ENCODE data around the gene ATP6V1A.

Gene ATP6V1A

GRCh38 chr3:113746548-113747282, at the start of gene ATP6V1A:
Gene ATP6V1A, plus strand, starts transcription at chr3:113747035. Its CDS starts 31,719 bp downstream, at chr3:113778754.
- DNase-seq (peak; percentile 76 to 85), ATAC-seq (peak; percentile 61)
- peak within 1 kb of the TSS; percentile 100 for H3K27ac Mint-ChIP-seq
- peaks cover 56% of the 10 kb centered on the region for H3K4me1 Mint-ChIP-seq
- H3K4me3 Mint-ChIP-seq, result peak within 1 kb of the TSS; percentile 81 to 90
- H3K27me3 Mint-ChIP-seq, result no peaks in the 10 kb centered on the region
- no peaks in the 10 kb centered on the region for H3K9me3 Mint-ChIP-seq

GRCh38 chr3:113697500-113698090, 49.2 kb upstream of the ATP6V1A start:
- Mint-ChIP-seq H3K4me1 (peaks cover 16% of the 10 kb centered on the region), H3K4me3 (no peak overlapping the region)
- no peak for DNase-seq

GRCh38 chr3:113698213-113698742, 48.6 kb upstream of the ATP6V1A start:
- H3K27ac Mint-ChIP-seq, result peak overlapping the region in 1 of 2 donors; percentile 74
- peak overlapping the region in 1 of 2 donors; percentile 70 for H3K4me3 Mint-ChIP-seq
- peaks cover 13% of the 10 kb centered on the region for H3K4me1 Mint-ChIP-seq

More at GRCh38 chr3:113697500-113698090, 49.2 kb upstream of the ATP6V1A start:
- Mint-ChIP-seq H3K27me3 (no peaks in the 10 kb centered on the region), H3K27ac (no peak overlapping the region), H3K9me3 (no peaks in the 10 kb centered on the region)
- ATAC-seq, result no peak

GRCh38 chr3:113698956-113699355, 47.9 kb upstream of the ATP6V1A start:
- peak overlapping the region in 1 of 2 donors; percentile 70 for H3K4me3 Mint-ChIP-seq
- peaks cover 7% of the 10 kb centered on the region for H3K4me1 Mint-ChIP-seq
- DNase-seq, result no peak

More at GRCh38 chr3:113698213-113698742, 48.6 kb upstream of the ATP6V1A start:
- no peaks in the 10 kb centered on the region for H3K27me3 Mint-ChIP-seq
- H3K9me3 Mint-ChIP-seq, result no peaks in the 10 kb centered on the region
- no peak for ATAC-seq
- DNase-seq, result no peak

GRCh38 chr3:113707835-113708234, 39.0 kb upstream of the ATP6V1A start:
- Mint-ChIP-seq H3K27ac (no peak overlapping the region), H3K27me3 (peaks cover 19% of the 10 kb centered on the region), H3K9me3 (no peaks in the 10 kb centered on the region), H3K4me3 (no peak overlapping the region), H3K4me1 (peaks cover 7% of the 10 kb centered on the region)
- DNase-seq, result no peak
- ATAC-seq, result no peak

More at GRCh38 chr3:113698956-113699355, 47.9 kb upstream of the ATP6V1A start:
- Mint-ChIP-seq H3K27me3 (no peaks in the 10 kb centered on the region), H3K27ac (peak overlapping the region; percentile 13 to 93), H3K9me3 (no peaks in the 10 kb centered on the region)
- no peak for ATAC-seq

DNA sequence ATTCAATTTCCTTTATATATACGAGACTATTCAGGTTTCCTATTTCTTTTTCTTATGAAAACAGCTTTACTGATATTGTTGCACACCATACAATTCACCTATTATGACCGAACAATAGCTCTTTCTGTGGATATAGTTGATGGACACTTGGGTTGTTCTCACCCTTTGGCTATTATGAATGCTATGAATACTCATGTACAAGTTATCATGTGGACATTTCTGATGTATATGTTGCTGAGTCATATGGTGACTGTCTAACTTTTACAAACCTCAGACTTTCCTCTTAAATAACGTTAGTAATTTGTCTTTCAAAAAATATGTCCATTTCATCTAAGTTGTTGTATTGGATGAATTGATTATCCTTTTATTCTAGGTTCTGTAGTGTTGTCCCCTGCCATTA, 34.7 kb upstream of the ATP6V1A start:
- Mint-ChIP-seq H3K27ac (no peak overlapping the region), H3K27me3 (peaks cover 11% of the 10 kb centered on the region), H3K9me3 (no peaks in the 10 kb centered on the region), H3K4me3 (no peak overlapping the region), H3K4me1 (peaks cover 7% of the 10 kb centered on the region)
- ATAC-seq (no peak), DNase-seq (no peak)

DNA sequence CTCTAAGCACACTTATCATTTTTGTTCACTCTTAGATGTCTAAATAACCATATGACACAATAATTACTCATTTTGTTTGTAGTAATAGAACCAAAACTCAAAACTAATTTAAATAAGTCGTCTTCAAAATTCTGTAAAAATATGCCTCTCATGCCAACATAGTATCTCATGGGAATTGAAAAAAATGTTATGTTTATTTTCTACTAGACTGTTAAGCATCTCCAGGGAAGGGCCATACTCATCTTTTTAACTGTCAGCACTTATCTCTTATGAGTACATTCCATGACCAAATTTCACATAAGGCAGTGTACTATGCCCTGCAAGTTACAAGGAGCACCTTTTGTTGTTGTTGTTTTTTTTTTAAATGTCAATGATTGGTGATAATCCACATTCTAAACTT, 32.1 kb upstream of the ATP6V1A start:
- peaks cover 11% of the 10 kb centered on the region for H3K27me3 Mint-ChIP-seq
- H3K27ac Mint-ChIP-seq, result no peak overlapping the region
- no peaks in the 10 kb centered on the region for H3K9me3 Mint-ChIP-seq
- ATAC-seq, result no peak
- DNase-seq, result no peak
- H3K4me3 Mint-ChIP-seq, result no peak overlapping the region
- H3K4me1 Mint-ChIP-seq, result peaks cover 25% of the 10 kb centered on the region

DNA sequence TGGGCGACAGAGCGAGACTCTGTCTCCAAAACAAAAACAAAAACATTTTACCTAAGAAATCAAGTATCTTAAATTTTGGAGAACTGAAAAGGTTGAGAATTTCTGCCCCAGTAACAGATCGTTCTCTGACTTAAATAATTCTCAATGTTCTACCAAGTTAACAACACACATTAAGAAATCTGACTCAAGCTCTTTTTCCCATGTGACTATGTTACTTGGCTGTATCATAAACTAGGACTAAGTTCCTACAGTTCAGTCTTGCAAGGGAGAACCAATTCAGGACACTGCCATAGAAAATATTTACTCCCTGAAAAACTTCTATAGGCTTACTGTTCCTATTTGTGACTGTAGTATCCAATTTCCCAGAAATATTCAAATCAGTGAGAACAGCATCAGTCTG, 29.5 kb upstream of the ATP6V1A start:
- no peak for DNase-seq
- H3K27ac Mint-ChIP-seq, result peak overlapping the region in 1 of 2 donors; percentile 91
- no peaks in the 10 kb centered on the region for H3K9me3 Mint-ChIP-seq
- ATAC-seq, result no peak
- H3K4me3 Mint-ChIP-seq, result no peak overlapping the region
- H3K27me3 Mint-ChIP-seq, result no peaks in the 10 kb centered on the region
- H3K4me1 Mint-ChIP-seq, result peaks cover 22% of the 10 kb centered on the region

DNA sequence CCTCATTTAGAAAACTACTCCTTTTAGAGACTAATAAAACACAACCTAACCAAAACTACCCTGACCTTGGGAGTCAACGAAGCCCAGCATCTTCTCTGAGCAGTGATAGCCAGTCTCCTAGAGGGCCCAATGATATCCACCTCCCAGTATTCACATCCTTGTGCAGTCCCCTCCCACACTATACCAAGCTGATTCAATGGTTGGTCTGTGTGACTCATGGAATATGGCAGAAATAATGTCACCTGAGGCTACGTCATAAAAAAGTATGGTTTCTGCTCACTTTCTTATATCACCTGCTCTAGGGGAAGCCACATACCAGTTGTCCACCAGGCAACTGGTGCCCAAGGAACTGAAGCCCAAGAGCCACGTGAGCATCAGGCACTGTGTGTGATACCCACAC, 29.0 kb upstream of the ATP6V1A start:
- Mint-ChIP-seq H3K4me1 (peaks cover 17% of the 10 kb centered on the region), H3K27ac (peak overlapping the region in 1 of 2 donors; percentile 91), H3K27me3 (no peaks in the 10 kb centered on the region), H3K9me3 (no peaks in the 10 kb centered on the region), H3K4me3 (no peak overlapping the region)
- no peak for DNase-seq
- peak; percentile 88 for ATAC-seq

DNA sequence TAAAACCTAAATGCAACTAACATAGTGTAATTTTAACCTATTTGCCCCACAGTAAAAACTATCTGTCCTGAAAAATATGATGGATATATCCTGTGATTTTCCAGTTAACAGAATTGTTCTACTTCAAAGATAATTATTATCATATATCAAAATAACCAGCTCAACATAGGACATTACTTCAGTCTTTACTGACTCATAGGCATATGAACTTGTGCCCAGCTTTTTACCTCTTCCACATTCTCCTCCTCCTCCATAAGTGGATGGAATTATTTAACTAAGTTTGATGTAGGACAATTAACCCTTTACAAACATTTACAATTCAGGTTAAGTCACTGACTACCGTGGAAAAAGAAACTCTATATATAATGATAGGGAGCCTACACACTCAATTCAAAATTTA, 27.5 kb upstream of the ATP6V1A start:
- H3K4me1 Mint-ChIP-seq, result peaks cover 17% of the 10 kb centered on the region

GRCh38 chr3:113719758-113720157, 27.1 kb upstream of the ATP6V1A start:
- Mint-ChIP-seq H3K4me1 (peaks cover 21% of the 10 kb centered on the region), H3K27ac (no peak overlapping the region), H3K9me3 (no peaks in the 10 kb centered on the region), H3K4me3 (no peak overlapping the region), H3K27me3 (no peaks in the 10 kb centered on the region)
- no peak for ATAC-seq
- DNase-seq, result no peak

More for the DNA sequence above, 27.5 kb upstream of the ATP6V1A start:
- H3K27me3 Mint-ChIP-seq, result no peaks in the 10 kb centered on the region
- no peaks in the 10 kb centered on the region for H3K9me3 Mint-ChIP-seq
- no peak for DNase-seq
- H3K4me3 Mint-ChIP-seq, result no peak overlapping the region
- H3K27ac Mint-ChIP-seq, result no peak overlapping the region
- ATAC-seq, result no peak

GRCh38 chr3:113721636-113722035, 25.2 kb upstream of the ATP6V1A start:
- ATAC-seq (no peak), DNase-seq (no peak)
- Mint-ChIP-seq H3K9me3 (no peaks in the 10 kb centered on the region), H3K4me1 (peaks cover 24% of the 10 kb centered on the region), H3K27ac (peak overlapping the region in 1 of 2 donors; percentile 69), H3K27me3 (no peaks in the 10 kb centered on the region), H3K4me3 (no peak overlapping the region)

- no peaks in the 10 kb centered on the region for H3K27me3 Mint-ChIP-seq
- H3K27ac Mint-ChIP-seq, result no peak overlapping the region
- H3K4me3 Mint-ChIP-seq, result no peak overlapping the region
- ATAC-seq (no peak), DNase-seq (no peak)
- H3K4me1 Mint-ChIP-seq, result peaks cover 35% of the 10 kb centered on the region
- H3K9me3 Mint-ChIP-seq, result no peaks in the 10 kb centered on the region
Observed at GRCh38 chr3:113728661-113729060, 18.2 kb upstream of the ATP6V1A start.

DNA sequence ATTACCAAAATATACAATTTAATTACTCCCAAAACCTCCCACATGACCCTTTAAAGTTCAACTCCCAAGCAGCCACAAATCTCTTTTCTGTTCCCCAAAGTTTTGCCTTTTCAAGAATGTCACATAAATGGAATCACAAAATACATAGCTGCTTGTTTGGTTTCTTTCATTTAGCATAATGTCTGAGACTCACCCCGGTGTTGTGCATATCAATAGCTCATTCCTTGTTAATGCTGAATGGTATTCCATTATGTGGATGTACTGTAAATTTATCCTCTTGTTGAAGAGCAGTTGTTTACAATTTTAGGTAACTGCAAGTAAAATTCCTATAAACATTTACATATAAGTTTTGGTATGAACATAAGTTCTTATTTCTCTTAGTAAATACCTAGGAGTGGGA, 16.3 kb upstream of the ATP6V1A start:
- no peak overlapping the region for H3K4me3 Mint-ChIP-seq
- peaks cover 29% of the 10 kb centered on the region for H3K4me1 Mint-ChIP-seq
- H3K27me3 Mint-ChIP-seq, result no peaks in the 10 kb centered on the region
- H3K9me3 Mint-ChIP-seq, result no peaks in the 10 kb centered on the region
- no peak for DNase-seq
- no peak for ATAC-seq
- H3K27ac Mint-ChIP-seq, result no peak overlapping the region

GRCh38 chr3:113731694-113732093, 15.1 kb upstream of the ATP6V1A start:
- Mint-ChIP-seq H3K27ac (no peak overlapping the region), H3K9me3 (no peaks in the 10 kb centered on the region), H3K27me3 (no peaks in the 10 kb centered on the region), H3K4me3 (no peak overlapping the region), H3K4me1 (peaks cover 33% of the 10 kb centered on the region)
- ATAC-seq (no peak), DNase-seq (no peak)

GRCh38 chr3:113736548-113737089, 10.2 kb upstream of the ATP6V1A start:
- Mint-ChIP-seq H3K9me3 (no peaks in the 10 kb centered on the region), H3K27me3 (no peaks in the 10 kb centered on the region), H3K4me3 (peak overlapping the region in 1 of 2 donors; percentile 1), H3K4me1 (peaks cover 58% of the 10 kb centered on the region), H3K27ac (peak overlapping the region; percentile 37 to 38)
- peak; percentile 84 for ATAC-seq
- DNase-seq, result peak; percentile 16 to 25

Measured in stimulated activated naive CD8-positive, alpha-beta T cell treated with anti-CD3 and anti-CD28 coated beads, Interleukin-15, amount 100 ng/mL, for 72 hours (primary cell).